H9 (cell line): ENCODE measurements around the gene TGM5. TPM values are rescaled to one million over a fixed set of nuclear protein-coding genes. Genes with fewer than 3 reads are reported as not detected.

ENCODE experiments used
- DNase-seq: peaks from one replicate; pipeline ENCODE4 v3.0.0-alpha.2; 2017
- H2AFZ ChIP-seq: one replicate; pipeline ENCODE4 v1.6.1; 2013; ENCODE audit warnings: mild to moderate bottlenecking, low read length, control low read depth, moderate library complexity
- H2AK5ac ChIP-seq: 2 replicates; pipeline ENCODE4 v1.6.1; 2013; ENCODE audit warnings: low read length, control low read depth, mixed read lengths; ENCODE audit not compliant: insufficient read length
- H2BK120ac ChIP-seq: one replicate; pipeline ENCODE4 v1.6.1; 2013; ENCODE audit warnings: low read depth, mild to moderate bottlenecking, low read length, control low read depth, inconsistent platforms; ENCODE audit not compliant: poor library complexity, severe bottlenecking
- H2BK12ac ChIP-seq: 2 replicates; pipeline ENCODE4 v1.6.1; 2013; ENCODE audit warnings: low read length, control low read depth, mixed read lengths, low read depth; ENCODE audit not compliant: insufficient read length
- H2BK15ac ChIP-seq: 2 replicates; pipeline ENCODE4 v1.6.1; 2013; ENCODE audit warnings: low read depth, low read length, control low read depth
- H2BK20ac ChIP-seq: one replicate; pipeline ENCODE4 v1.6.1; 2013; ENCODE audit warnings: low read depth, mild to moderate bottlenecking, low read length, control low read depth, inconsistent platforms; ENCODE audit not compliant: poor library complexity, severe bottlenecking
- H2BK5ac ChIP-seq: 2 replicates; pipeline ENCODE4 v1.6.1; 2013; ENCODE audit warnings: low read length, control low read depth, mixed read lengths; ENCODE audit not compliant: insufficient read length
- H3K14ac ChIP-seq: 2 replicates; pipeline ENCODE4 v1.6.1; 2013; ENCODE audit warnings: low read length, control low read depth; ENCODE audit not compliant: insufficient read depth
- H3K18ac ChIP-seq: 2 replicates; pipeline ENCODE4 v1.6.1; 2013; ENCODE audit warnings: low read depth, mild to moderate bottlenecking, mixed read lengths, low read length, control low read depth; ENCODE audit not compliant: insufficient read length
- H3K23ac ChIP-seq: 2 replicates; pipeline ENCODE4 v1.6.1; 2013; ENCODE audit warnings: low read length, control low read depth, mixed read lengths, low read depth; ENCODE audit not compliant: insufficient read length
- H3K23me2 ChIP-seq: 2 replicates; pipeline ENCODE4 v1.6.1; 2013; ENCODE audit warnings: low read depth, mild to moderate bottlenecking, mixed read lengths, low read length, control low read depth; ENCODE audit not compliant: insufficient read length, poor library complexity, severe bottlenecking
- H3K27ac ChIP-seq: 2 replicates; pipeline ENCODE4 v1.5.1; 2013; ENCODE audit warnings: low read length, control low read depth, mixed read lengths, low read depth; ENCODE audit not compliant: insufficient read length
- H3K27me3 ChIP-seq: 2 replicates; pipeline ENCODE4 v1.6.1; 2013; ENCODE audit warnings: low read length, control low read depth, inconsistent platforms; ENCODE audit not compliant: insufficient read depth
- H3K4ac ChIP-seq: 2 replicates; pipeline ENCODE4 v1.6.1; 2013; ENCODE audit warnings: low read depth, mild to moderate bottlenecking, control low read depth, inconsistent platforms, low read length, moderate library complexity
- H3K4me1 ChIP-seq: 2 replicates; pipeline ENCODE4 v1.6.1; 2013; ENCODE audit warnings: low read length, control low read depth, inconsistent platforms; ENCODE audit not compliant: insufficient read depth
- H3K4me2 ChIP-seq: 2 replicates; pipeline ENCODE4 v1.6.1; 2013; ENCODE audit warnings: low read length, control low read depth, mixed read lengths; ENCODE audit not compliant: insufficient read length, insufficient read depth
- H3K56ac ChIP-seq: 2 replicates; pipeline ENCODE4 v1.6.1; 2013; ENCODE audit warnings: low read depth, mild to moderate bottlenecking, mixed read lengths, low read length, control low read depth; ENCODE audit not compliant: insufficient read length
- H3K79me1 ChIP-seq: 2 replicates; pipeline ENCODE4 v1.6.1; 2013; ENCODE audit warnings: low read depth, mild to moderate bottlenecking, moderate library complexity, low read length, control low read depth, inconsistent platforms; ENCODE audit not compliant: insufficient read depth, poor library complexity, severe bottlenecking
- H3K79me2 ChIP-seq: 2 replicates; pipeline ENCODE4 v1.6.1; 2013; ENCODE audit warnings: low read length, control low read depth, inconsistent platforms; ENCODE audit not compliant: insufficient read depth
- H3K9ac ChIP-seq: 2 replicates; pipeline ENCODE4 v1.6.1; 2013; ENCODE audit warnings: low read length, control low read depth, mixed read lengths; ENCODE audit not compliant: insufficient read length; ENCODE audit errors: extremely low read depth
- H3K9me3 ChIP-seq: one replicate; pipeline ENCODE4 v1.6.1; 2013; ENCODE audit warnings: low read depth, low read length, inconsistent platforms; ENCODE audit not compliant: control insufficient read depth
- H3T11ph ChIP-seq: one replicate; pipeline ENCODE4 v1.6.1; 2013; ENCODE audit warnings: mild to moderate bottlenecking, low read length, control low read depth, inconsistent platforms
- H4K20me1 ChIP-seq: one replicate; pipeline ENCODE4 v1.6.1; 2013; ENCODE audit not compliant: control insufficient read depth, insufficient read length, insufficient read depth
- H4K5ac ChIP-seq: 2 replicates; pipeline ENCODE4 v1.6.1; 2013; ENCODE audit warnings: low read depth, mild to moderate bottlenecking, mixed read lengths, low read length, control low read depth; ENCODE audit not compliant: insufficient read length
- H4K8ac ChIP-seq: replicated peaks from 2 replicates; pipeline ENCODE4 v1.6.1; 2013; ENCODE audit warnings: low read length, control low read depth, mixed read lengths, low read depth; ENCODE audit not compliant: insufficient read length
- H4K91ac ChIP-seq: 2 replicates; pipeline ENCODE4 v1.6.1; 2013; ENCODE audit warnings: low read depth, mild to moderate bottlenecking, moderate library complexity, mixed read lengths, low read length, control low read depth; ENCODE audit not compliant: insufficient read length
- H3K27ac Mint-ChIP-seq, 3 experiments: 2 replicates in 2 of 3; 3 replicates in 1 of 3; pipeline ENCODE4 v1.8.0; 2020 to 2021; ENCODE audit warnings: mixed read lengths in 3 of 3, mild to moderate bottlenecking in 1 of 3, moderate library complexity in 1 of 3
- H3K27me3 Mint-ChIP-seq: 2 replicates; pipeline ENCODE4 v1.8.0; 2021; ENCODE audit warnings: low read depth, mild to moderate bottlenecking, moderate library complexity, mixed read lengths
- H3K36me3 Mint-ChIP-seq, 3 experiments: 2 replicates in 2 of 3; 3 replicates in 1 of 3; pipeline ENCODE4 v1.8.0; 2020 to 2021; ENCODE audit warnings: low read depth in 3 of 3, mixed read lengths in 3 of 3; ENCODE audit not compliant: insufficient read depth in 1 of 3
- H3K4me1 Mint-ChIP-seq, 2 experiments: 2 replicates each; pipeline ENCODE4 v1.8.0; 2020; ENCODE audit warnings: mixed read lengths in 2 of 2
- H3K4me3 Mint-ChIP-seq, 2 experiments: 2 replicates in 1 of 2; 3 replicates in 1 of 2; pipeline ENCODE4 v1.8.0; 2020 to 2021; ENCODE audit warnings: mild to moderate bottlenecking in 2 of 2, mixed read lengths in 2 of 2, moderate library complexity in 1 of 2
- H3K9me3 Mint-ChIP-seq, 2 experiments: 2 replicates in 1 of 2; 3 replicates in 1 of 2; pipeline ENCODE4 v1.8.0; 2020; ENCODE audit warnings: mild to moderate bottlenecking in 2 of 2, mixed read lengths in 2 of 2, moderate library complexity in 1 of 2
- WGBS: extraction: QIAGEN DNeasy Blood & Tissue Kit; methylation state at CpG from one replicate; pipeline ENCODE4 v1.1.7; 2013; ENCODE audit warnings: missing lambda C conversion rate, low lambda C conversion rate, mixed read lengths; ENCODE audit not compliant: insufficient read length; ENCODE audit errors: extremely low coverage; 5-methylcytosine and 5-hydroxymethylcytosine counted together
- total RNA-seq: library from RNA; stranded (reverse); gene quantifications from 2 replicates; pipeline ENCODE4 v1.2.1, GENCODE V29; 2021
- TF ChIP-seq, protein P1 (sequence below): fragments of 200-600 bp; sonication (generic); conservative IDR thresholded peaks from 3 replicates; pipeline ENCODE4 v1.8.0; 2021; ENCODE audit warnings: antibody characterized with exemption, mild to moderate bottlenecking

TGM5 gene
- total RNA-seq, 1 experiment from 2014 or later = not detected

DNA sequence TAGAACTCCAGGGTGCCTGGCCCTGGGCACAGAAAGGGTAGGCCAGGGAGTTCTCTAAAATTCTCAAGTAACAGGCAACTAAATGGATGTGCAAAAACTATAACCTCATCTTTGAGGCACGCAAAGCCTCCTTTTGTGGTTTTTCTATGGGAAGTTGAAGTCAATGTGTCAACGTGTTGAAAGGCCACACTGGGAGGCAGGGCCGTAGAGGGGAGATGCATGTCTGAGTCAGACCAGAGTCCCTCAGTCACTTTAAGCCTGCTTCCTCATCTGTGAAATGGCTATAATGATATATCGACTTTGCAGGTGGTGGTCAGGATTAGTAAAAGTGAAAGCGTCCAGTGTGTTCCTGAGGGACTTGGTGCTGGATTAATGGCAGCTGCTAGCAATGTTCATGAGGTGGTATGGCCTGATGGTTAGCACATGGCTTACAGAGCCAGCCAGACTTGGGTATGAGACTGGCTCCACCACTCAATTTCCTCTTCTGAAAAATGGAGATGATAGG lies 17.0 kb downstream of the TGM5 start:
- Histone ChIP-seq H3K56ac (no peak overlapping the region), H2BK20ac (no peak overlapping the region), H3T11ph (no peak overlapping the region), H3K4me2 (no peak overlapping the region), H3K14ac (no peak overlapping the region), H3K79me1 (no peaks in the 10 kb centered on the region), H3K27ac (no peak overlapping the region), H2AFZ (no peak overlapping the region), H2BK5ac (no peak overlapping the region), H3K18ac (no peak overlapping the region), H3K9ac (no peak overlapping the region), H2BK12ac (no peak overlapping the region), H3K9me3 (no peaks in the 10 kb centered on the region), H4K20me1 (no peaks in the 10 kb centered on the region), H4K91ac (no peak overlapping the region), H3K4me1 (no peaks in the 10 kb centered on the region), H3K23me2 (no peaks in the 10 kb centered on the region), H3K4ac (no peak overlapping the region), H2AK5ac (no peak overlapping the region), H2BK15ac (no peak overlapping the region), H3K27me3 (no peaks in the 10 kb centered on the region), H3K23ac (no peak overlapping the region), H2BK120ac (no peak overlapping the region), H3K79me2 (no peaks in the 10 kb centered on the region), H4K5ac (no peak overlapping the region), H4K8ac (no peak overlapping the region)
- Mint-ChIP-seq H3K9me3 (no peaks in the 10 kb centered on the region), H3K4me3 (no peak overlapping the region), H3K27me3 (peaks cover 2% of the 10 kb centered on the region; the same call in 1 of the 2 replicates), H3K4me1 (no peaks in the 10 kb centered on the region), H3K27ac (no peak overlapping the region), H3K36me3 (no peaks in the 10 kb centered on the region)
- WGBS = no CpG with 5 or more reads among the region's 5 CpGs
- DNase-seq = no peak
- TF ChIP-seq, protein P1, sequence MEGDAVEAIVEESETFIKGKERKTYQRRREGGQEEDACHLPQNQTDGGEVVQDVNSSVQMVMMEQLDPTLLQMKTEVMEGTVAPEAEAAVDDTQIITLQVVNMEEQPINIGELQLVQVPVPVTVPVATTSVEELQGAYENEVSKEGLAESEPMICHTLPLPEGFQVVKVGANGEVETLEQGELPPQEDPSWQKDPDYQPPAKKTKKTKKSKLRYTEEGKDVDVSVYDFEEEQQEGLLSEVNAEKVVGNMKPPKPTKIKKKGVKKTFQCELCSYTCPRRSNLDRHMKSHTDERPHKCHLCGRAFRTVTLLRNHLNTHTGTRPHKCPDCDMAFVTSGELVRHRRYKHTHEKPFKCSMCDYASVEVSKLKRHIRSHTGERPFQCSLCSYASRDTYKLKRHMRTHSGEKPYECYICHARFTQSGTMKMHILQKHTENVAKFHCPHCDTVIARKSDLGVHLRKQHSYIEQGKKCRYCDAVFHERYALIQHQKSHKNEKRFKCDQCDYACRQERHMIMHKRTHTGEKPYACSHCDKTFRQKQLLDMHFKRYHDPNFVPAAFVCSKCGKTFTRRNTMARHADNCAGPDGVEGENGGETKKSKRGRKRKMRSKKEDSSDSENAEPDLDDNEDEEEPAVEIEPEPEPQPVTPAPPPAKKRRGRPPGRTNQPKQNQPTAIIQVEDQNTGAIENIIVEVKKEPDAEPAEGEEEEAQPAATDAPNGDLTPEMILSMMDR = no peak
